ENCODE results near the gene ECE2.

DNA sequence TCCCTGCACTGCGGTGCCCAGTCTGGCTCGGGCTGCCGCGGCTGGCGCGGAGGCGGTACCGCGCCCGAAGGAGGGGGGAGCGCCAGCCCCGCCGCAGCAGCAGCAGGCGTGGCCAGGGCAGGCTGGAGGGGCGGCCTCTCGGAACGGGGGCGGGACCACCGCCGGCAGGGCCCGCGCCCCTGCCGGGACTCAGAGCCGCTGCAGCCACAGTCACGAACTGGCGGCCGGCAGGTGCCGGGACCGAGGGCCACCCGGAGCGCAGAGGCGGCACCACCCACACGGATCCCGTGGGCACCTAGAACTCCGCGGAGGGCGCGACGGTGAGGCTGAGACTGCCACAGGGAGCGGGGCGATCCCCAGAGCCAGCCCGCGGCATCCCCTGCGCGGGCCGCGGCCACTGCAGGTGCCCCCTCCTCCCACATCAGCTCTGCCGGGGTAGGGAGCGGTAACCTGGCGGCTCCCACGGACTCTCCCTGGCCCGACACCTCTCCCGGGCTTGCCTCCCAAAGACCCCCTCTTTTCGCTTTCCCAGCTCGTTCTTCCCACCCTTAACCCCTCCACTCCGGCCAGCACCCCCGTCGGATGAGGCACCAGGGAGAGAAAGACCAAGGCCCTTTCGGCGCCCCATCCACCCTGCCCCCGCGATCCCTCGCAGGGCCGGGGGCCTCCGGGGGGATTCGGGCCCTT lies 46.3 kb upstream of the ECE2 start, which contains the start of gene VWA5B2:
- TF ChIP-seq, protein P1, sequence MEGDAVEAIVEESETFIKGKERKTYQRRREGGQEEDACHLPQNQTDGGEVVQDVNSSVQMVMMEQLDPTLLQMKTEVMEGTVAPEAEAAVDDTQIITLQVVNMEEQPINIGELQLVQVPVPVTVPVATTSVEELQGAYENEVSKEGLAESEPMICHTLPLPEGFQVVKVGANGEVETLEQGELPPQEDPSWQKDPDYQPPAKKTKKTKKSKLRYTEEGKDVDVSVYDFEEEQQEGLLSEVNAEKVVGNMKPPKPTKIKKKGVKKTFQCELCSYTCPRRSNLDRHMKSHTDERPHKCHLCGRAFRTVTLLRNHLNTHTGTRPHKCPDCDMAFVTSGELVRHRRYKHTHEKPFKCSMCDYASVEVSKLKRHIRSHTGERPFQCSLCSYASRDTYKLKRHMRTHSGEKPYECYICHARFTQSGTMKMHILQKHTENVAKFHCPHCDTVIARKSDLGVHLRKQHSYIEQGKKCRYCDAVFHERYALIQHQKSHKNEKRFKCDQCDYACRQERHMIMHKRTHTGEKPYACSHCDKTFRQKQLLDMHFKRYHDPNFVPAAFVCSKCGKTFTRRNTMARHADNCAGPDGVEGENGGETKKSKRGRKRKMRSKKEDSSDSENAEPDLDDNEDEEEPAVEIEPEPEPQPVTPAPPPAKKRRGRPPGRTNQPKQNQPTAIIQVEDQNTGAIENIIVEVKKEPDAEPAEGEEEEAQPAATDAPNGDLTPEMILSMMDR (conservative IDR thresholded peaks at IDR 0.05; ENCODE audit: low read depth, low read length) = no peak
- no peak for TF ChIP-seq EZH2 (IDR thresholded peaks at IDR 0.05; ENCODE audit: borderline replicate concordance, low read depth, low read length, poor library complexity, severe bottlenecking)

Measured in A673 (cell line).